GM21529 (cell line): Measurements from ENCODE around the gene HECTD2.
"Not testable (repeated sequence)": the region's sequence is repeated elsewhere in the genome, so short reads cannot be mapped to it uniquely, and the experiment has no call there.

ENCODE experiments used
- ATAC-seq: cut with Tn5 transposase; IDR thresholded peaks from one replicate; pipeline ENCODE4 v1.9.1; 2021; ENCODE audit not compliant: unreplicated experiment

Gene HECTD2

DNA sequence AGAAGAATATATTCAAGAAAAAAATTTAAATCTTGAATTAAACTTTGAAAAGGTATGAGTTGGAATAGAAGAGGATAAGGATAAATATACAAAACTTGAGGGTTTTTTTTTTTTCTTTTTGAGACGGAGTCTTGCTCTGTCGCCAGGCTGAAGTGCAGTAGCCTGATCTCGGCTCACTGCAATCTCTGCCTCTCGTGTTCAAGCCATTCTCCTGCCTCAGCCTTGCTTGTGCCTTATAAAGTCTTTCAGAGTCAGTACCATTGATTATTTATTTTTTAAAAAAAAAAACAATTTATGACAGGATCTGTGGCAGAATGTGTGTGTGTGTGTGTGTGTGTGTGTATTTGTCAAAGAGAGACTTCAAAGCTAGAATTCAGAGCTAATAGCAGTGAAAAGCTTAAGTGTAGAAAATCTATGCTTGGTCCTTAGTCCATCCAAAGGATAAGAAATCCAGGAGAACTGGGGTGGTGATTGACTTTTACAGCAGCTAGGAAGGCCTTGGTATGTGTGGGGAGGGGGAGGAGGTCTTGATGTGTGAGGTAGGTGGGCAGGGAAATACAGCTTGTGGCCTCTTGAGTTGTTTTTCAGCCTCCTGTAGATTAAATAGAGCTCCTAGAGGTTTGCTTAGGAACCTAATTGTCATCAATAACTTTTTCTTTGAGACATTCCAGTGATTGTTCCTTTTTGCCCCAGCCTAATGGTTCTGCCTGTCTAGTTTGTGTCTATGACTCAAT lies 2.4 kb downstream of the HECTD2 start:
- no peak for ATAC-seq

DNA sequence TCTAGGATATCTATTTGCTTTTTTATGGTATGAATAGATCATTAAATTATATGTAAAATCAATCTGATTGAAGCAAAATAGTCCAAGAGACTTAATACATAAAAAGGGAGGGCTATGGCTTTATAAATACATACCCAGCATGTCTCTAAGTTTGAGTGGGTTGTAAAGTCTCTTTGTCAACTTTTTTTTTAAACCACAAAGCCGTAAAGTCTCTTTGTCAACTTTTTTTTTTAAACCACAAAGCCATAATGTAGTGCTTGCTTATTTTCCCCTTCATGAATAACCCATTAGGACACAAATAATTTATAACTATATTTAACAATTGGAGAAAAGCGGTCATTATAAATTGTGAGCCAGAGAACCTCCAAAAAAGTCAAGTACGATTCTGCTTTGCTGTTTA lies 5.7 kb downstream of the HECTD2 start:
- ATAC-seq = no peak

GRCh38 chr10:91416339-91416855 lies 6.3 kb downstream of the HECTD2 start:
- no peak for ATAC-seq

- no peak for ATAC-seq
Observed at GRCh38 chr10:91418416-91418815, 8.3 kb downstream of the HECTD2 start.

GRCh38 chr10:91420868-91421267 lies 10.7 kb downstream of the HECTD2 start:
- no peak for ATAC-seq

DNA sequence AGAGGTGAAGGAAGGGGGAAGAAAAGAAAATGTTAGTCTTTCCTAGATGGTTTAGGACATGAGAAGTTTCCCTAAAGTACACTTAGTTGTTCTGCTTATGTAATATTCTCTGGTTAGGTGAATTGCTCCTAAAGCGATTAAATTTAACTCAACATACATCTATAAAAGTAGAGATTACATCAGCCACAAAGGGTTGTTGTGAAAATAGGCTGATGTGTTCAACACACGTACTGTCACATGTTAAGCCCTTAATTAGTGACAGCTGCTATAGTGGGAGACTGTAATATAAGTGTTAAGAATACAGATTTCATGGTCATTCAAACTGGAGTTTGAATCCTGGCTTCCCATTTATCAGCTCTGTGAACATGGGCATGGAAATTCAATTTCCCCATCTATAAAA lies 12.8 kb downstream of the HECTD2 start:
- no peak for ATAC-seq

DNA sequence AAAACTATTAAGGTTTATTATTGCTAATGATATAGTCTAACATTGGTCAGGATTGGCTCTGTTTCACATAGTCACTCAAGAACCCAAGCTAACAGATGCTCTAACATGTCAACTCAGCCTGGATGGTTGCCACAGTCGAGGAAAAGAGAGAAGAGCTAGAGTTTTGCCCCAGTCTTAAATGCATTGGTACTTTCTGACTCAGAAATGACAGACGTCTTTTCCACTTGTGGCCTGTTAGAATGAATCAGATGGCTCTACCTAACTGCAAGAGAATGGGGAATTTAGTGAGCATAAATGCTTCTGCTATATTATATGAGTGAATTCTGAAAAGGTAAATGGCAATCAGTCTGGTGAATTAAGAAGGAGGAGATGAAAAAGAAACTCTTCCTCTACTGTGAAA lies 13.9 kb downstream of the HECTD2 start:
- no peak for ATAC-seq

DNA sequence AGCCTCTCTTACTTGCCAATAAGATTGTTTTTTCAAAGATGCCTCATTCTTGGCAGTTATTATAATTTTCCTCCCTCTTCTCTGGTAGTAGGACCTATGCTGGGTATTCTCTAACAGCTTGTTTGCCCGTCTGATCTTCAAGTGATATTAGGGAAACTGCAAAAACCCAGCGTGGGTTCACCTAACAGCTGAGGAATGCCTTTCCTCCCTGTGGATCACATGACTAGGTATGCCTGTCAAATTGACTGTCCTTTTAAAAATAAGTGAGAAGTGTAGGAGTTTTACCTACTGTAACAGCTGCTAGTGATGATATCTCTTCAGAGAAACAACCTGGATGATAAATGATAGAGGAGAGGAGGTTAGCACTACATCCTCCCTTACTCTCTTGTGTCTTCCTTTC lies 22.0 kb downstream of the HECTD2 start:
- ATAC-seq = no peak

- no peak for ATAC-seq
Observed at GRCh38 chr10:91433620-91434019, 23.5 kb downstream of the HECTD2 start.

- ATAC-seq = no peak
Observed at GRCh38 chr10:91434041-91434440, 23.9 kb downstream of the HECTD2 start.

DNA sequence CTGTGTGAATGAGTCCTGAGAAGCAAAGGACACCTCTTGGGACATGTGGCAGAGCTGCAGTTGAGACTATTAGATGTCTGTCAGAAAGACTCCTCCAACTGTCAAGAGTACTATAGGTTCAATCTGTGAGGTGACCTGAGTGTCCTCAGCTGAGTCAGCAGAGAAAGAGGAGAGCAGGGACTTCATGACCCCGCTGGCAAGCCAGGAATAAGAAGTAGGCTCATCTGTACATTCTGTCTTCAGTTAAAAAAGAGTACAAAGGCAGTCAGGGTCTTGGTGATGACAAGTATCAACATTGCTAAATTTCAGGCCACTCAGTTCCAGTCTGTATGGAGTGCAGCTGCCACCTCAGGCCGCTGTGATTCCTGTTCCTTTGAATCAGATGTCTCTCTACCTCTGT lies 25.1 kb downstream of the HECTD2 start:
- ATAC-seq = no peak

DNA sequence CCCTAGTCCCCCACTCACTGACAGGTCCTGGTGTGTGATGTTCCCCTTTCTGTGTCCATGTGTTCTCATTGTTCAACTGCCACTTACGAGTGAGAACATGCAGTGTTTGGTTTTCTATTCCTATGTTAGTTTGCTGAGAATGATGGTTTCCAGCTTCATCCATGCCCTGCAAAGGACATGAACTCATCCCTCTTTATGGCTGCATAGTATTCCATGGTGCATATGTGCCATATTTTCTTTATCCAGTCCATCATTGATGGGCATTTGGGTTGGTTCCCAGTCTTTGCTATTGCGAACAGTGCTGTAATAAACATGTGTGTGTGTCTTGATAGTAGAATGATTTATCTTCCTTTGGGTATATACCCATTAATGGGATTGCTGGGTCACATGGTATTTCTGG lies 28.1 kb downstream of the HECTD2 start:
- ATAC-seq = not testable (repeated sequence)

DNA sequence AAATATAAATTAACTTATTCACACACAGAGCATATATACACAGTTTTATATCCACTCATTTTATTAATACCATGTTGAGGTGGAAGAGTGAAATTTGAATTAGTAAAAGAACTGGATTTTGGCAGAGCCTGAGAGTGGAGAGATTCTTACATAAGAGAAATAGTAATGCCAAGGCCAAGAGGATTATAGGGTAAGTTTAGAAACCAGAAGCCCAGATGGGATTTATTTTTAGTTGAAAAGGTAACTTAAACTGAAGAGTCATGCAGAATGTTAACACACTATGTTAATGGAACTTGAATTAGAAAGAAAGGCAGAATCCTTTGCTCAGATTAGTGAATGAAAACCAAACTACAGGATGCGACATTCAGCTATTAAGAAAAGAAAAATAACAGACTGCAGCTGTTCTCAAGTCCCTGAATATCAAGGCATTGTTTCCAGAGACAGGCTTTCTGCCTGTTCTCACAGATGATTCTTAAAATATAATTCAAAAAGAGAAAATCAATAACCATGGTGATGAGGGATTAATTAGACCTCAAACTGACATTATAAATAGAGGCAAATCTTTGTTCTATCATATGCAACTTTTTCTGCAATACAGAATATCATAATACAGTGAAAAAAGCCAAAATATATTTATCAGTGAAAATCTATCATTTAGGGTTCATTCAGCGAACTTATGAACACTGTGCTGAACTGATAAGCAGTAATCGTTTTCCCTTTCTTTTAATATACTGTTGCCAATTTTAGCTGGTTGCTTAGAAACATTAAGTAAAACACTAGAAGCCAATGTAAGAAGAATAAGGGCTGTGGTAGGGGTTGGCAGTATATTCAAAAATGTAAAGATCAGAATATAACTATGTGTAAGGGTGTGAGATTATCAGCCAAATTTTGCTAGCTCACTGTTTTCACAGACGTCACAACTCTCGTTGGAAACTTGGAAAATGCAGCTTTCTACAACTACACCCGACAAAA lies 34.4 kb downstream of the HECTD2 start:
- ATAC-seq = no peak

GRCh38 chr10:91452063-91452462 lies 41.9 kb downstream of the HECTD2 start:
- no peak for ATAC-seq

DNA sequence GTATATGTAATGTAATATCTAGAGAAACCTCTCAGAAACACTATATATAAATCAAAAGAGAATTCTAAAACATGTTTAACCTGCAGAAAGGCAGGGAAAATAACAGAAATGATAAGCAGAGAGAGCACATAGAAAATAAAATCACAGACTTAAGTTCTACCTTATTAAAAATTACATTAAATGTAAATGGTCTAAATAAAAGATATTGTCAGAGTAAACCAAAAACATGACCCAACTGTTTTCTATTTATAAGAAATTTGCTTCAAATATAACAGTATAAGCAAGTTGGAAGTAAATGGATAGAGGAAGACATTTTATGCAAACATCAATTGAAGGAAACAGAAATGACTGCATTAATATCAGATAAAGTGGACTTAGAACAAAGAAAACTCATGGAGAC lies 43.4 kb downstream of the HECTD2 start:
- no peak for ATAC-seq

GRCh38 chr10:91455135-91455534 lies 45.0 kb downstream of the HECTD2 start:
- ATAC-seq = not testable (repeated sequence)

GRCh38 chr10:91460681-91461080 lies 50.5 kb downstream of the HECTD2 start:
- ATAC-seq = no peak

GRCh38 chr10:91462423-91462822 lies 52.3 kb downstream of the HECTD2 start:
- no peak for ATAC-seq

DNA sequence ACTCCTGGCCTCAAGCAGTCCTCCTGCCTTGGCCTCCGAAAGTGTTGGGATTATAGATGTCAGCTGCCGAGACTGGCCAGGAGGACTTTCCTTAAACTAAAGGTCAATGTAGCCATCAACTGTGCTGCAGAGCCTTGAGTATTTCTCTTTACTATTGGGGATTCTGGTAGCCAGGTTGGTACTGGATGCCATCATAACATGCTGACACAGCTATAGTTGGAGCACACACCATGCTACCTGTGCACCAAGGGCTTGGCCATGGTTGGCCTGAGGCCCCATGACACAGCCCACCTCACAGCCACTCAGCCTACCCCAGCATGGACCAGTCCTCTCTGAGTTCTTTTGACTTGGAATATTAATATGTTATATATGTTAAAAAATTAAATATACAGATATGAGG lies 54.4 kb downstream of the HECTD2 start:
- ATAC-seq = no peak

- ATAC-seq = no peak
Observed at GRCh38 chr10:91465261-91465660, 55.1 kb downstream of the HECTD2 start.

- no peak for ATAC-seq
Observed at GRCh38 chr10:91467114-91467513, 57.0 kb downstream of the HECTD2 start.

DNA sequence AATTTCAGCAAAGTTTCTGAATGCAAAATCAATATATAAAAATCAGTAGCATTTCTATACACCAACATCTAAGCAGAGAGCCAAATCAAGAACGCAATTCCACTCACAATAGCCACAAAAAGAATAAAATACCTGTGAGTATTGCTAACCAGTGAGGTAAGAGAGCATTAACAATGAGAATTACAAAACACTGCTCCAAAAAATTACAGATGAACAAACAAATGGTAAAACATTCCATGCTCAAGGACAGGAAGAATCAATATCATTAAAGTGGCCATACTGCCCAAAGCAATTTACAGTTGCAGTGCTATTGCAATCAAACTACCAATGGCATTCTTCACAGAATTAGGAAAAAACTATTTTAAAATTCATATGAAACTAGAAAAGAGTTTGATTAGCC lies 61.5 kb downstream of the HECTD2 start:
- no peak for ATAC-seq
